Stimulated activated CD4-positive, alpha-beta T cell treated with anti-CD3 and anti-CD28 coated beads, Interleukin-4, amount 100 ng/mL, for 1 hour (primary cell): ENCODE data around the gene TGFBR3.
"Not testable (repeated sequence)": the region's sequence is repeated elsewhere in the genome, so short reads cannot be mapped to it uniquely, and the experiment has no call there.

ENCODE experiments used
- DNase-seq: peaks from one replicate; pipeline ENCODE4 v3.0.0-alpha.2; 2020

TGFBR3 gene

DNA sequence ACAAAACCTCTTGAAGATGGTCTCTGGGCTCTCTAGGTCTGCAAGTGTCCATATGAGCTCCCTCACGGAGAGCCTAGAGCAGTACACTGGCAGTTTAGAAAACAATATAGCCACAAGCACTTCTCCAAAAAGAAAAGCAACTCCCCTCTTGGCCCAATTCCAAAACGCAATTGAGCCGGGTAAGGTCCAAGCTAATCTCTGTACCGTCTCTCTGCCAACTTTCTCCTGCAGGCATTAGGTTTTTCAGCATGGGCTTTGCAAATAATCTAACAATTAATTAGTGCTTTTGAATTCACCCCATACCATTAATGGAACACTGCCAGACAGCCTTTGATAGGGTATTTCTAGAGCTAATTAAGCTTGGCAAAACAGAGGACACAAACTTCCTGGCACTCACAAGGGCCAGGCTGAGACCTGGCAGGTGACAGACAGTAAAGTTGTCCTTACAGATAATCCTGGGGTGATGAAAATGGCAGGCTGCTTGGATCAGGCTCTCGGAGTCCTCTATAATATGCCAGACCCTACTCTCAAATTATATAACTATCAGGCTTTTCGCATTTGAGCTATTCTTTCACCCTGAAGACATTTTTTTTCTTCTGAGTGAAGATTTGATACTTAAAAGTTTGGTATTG is 39.8 kb downstream of the TGFBR3 start:
- DNase-seq = no peak

DNA sequence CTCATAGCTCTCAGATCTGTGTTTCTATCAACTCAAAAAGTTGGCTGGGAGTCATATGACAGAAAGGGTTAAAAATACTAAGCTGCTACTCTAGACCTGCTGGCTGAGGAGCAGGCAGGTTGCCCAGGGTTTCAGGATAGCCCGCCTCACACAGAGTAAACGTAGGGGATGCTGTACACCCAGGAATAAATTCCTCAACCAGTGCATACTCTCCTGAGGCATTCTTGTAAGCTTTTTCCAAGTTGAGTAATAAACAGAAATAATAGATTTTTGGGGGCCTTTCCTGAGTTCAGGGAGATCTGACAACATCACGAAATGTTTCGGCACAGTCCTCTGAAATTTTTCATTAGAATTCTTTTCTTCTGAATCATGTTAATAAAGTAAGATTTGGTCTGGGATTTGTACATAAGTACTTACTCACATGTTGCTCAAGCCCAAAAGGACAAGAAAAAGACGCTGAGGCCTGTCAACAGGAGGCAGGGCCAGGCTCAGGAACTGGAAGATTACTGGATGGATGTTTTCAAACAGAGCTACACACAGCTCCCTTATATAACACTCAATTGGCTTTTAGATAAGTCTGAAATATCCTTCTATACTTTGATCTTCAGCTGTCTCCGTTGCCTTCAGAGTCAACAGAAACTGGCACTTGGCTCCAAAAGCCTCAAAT is 41.0 kb downstream of the TGFBR3 start:
- DNase-seq = no peak

DNA sequence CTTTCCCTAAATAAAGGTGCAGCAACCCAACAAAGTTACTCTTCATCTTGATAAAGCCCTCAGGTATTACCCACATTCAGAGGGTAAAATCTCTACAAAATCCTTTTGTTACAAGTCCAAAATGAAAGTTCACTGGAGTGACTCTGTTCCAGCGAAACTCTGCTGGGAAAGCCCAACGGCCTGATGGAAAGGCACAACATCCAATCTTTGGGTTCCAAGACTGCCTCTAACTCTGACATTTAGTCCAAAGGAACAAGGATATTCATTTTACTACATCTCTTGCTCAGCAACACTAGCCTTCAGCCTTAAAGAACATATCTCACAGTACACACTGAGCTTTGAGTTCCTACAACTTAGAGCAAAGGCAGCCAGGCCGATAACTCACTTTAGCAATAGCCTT is 42.1 kb downstream of the TGFBR3 start:
- no peak for DNase-seq

DNA sequence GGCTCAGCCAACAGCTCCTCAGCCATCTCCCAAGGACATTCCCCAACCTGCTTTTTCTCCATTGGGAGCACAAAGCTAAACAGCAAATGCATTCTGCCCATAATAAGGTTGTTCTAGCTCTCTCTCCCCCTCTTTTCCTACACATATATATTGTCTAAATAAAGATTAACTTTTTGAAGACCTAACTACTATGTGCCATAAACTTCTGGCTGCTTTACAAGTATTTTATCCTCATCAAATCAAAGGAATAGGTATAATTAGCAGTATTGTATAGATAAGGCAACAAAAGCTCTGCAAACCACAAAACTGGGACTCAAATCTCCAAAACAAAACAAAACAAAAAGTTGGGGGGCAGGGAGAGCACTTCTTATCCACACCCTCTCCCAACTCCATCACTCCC is 43.4 kb downstream of the TGFBR3 start:
- DNase-seq = no peak

DNA sequence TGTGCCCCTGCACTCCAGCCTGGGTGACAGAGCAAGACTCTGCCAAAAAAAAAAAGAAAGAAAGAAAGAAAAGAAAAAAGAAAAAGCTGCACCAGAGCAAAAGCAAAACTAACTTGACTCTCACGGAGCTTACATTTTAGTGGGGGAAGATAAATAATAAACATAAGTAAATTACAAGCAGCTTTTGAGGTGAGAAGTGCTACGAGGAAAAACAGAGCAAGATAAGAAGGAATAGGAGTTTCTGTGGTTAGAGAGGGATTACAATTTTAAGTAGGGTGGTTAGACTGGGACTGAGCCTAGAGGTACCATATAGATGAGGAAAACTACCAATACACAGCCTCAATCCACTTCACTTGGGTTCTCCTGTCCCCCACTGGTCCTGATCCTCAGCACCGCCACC is 43.9 kb downstream of the TGFBR3 start:
- no peak for DNase-seq

DNA sequence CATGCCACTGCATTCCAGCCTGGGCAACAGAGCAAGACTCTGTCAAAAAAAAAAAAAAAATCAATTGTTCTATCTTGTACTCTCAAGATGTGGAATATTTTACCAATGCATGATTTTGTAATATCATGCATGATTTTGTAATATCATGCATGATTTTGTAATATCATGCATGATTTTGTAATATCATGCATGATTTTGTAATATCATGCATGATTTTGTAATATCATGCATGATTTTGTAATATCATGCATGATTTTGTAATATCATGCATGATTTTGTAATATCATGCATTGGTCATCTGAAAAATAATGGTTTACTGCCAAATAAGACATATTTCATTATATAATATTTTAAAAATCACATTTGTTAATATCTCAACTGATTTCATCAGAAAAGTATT is 45.7 kb downstream of the TGFBR3 start:
- not testable (repeated sequence) for DNase-seq

DNA sequence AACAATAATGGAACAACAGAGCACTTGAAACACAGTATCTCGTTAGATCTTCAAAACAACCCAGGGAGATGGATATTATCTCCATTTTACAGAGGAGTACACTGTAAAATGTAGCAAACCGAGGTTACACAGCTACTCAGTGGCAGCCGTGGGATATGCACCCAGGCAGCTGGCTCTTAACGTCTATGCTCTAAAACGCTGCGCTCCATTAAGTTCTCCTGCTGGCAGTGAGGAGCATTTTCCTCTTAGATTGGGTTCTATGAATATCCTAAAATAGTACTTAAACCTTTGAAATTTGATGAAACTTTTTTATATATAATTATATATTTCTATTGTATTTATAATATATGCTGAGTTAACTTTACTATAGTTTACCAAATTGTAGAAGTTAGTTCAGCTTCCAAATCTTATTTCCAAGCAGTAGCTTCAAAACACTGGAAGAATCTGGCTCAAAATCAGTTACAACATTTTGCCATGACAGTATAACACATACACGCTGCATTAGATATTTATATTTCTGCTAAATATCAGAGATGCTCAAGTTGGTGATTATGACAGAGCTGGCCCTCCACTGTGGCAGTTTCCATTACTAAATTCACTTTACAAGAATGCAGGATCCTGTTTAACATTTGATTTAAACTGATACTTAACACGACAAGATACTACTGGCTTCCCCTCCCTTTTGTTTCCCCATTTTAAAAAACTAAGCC is 49.5 kb downstream of the TGFBR3 start:
- no peak for DNase-seq

DNA sequence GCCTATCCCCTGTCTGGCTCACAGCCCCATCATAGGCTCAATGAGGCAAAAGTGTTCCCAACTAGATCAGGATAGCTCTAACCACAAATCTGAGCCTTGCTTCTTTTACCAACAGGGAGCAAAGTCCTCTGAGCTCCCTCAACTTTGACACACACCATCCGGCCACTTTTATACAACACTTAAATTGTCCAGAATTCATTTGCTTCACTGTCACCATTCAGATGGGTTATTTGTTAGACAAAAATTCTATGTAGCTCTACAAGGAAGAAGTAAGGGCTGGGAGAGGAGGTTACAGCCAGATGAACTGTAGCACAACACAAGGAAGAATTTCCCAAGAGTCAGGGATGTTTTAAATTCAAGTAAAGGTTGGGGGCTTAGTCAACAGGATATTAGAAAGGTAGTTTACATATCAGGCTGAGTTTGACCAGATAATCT is 50.8 kb downstream of the TGFBR3 start:
- DNase-seq = no peak

DNA sequence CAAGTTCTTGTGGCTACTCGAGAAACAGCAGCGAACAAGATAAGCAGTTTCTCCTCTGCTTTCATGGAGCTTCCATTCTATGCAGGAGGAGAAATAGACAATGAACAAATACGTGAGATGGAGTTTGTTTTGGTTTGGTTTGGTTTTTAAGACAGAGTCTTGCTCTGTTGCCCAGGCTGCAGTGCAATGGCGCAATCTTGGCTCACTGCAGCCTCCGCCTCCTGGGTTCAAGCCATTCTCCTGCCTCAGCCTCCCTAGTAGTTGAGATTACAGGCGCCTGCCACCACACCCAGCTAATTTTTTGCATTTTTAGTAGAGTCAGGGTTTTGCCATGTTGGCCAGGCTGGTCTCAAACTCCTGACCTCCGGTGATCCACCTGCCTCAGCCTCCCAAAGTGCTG is 51.4 kb downstream of the TGFBR3 start:
- not testable (repeated sequence) for DNase-seq

DNA sequence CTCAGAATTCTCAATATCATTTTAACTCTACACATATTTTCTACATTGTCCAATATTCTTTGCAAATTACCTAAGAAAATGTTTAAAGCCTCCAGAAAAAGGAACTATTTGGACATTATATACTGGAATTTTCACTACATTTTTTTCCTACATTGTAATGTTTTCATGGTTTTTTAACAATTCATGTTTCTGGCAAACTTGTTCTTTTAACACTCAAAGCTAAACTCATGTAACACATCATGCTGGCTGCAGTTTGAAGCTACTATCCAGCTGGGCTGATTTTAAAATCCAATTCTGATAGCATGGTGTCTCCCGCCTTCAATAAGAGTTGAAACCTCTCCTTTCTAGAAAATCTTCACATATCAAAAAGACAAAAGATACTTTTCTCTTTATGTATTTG is 52.0 kb downstream of the TGFBR3 start:
- no peak for DNase-seq

DNA sequence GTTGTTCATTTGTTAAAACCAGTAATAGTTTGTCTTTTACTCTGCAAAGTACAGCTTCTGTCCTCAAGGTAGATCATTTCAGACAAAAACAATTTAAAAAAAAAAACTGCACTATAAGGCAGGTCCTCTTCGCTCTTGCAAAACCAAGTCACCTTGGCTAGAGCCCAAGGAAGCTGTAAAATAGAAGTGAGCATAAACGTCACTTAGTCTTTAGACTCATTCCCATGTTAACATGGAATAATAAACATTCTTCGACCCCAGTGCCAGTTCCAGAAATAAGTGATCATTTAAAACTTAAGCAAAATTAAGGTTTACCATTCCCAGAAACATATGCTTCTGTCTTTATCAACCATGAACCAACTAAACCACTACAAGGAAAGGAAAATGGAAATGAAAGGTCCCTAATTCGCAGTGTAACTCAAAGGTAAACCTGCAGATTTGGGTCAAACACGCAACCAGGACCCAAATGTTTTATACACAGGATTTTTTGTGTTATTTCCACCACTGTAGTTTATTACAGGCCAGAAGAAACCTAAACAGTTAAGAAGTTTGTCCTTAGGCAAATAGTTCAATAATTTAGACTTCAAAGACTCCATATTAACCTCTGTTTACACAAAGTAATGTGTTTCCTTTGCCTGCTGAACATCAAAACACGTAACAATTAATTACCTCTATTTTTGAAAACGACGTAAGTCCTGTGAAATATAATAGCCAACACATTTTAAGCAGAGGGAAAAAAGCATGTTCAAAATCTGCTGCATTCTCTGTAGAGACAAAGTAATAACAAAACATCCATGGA is 54.6 kb downstream of the TGFBR3 start:
- no peak for DNase-seq

DNA sequence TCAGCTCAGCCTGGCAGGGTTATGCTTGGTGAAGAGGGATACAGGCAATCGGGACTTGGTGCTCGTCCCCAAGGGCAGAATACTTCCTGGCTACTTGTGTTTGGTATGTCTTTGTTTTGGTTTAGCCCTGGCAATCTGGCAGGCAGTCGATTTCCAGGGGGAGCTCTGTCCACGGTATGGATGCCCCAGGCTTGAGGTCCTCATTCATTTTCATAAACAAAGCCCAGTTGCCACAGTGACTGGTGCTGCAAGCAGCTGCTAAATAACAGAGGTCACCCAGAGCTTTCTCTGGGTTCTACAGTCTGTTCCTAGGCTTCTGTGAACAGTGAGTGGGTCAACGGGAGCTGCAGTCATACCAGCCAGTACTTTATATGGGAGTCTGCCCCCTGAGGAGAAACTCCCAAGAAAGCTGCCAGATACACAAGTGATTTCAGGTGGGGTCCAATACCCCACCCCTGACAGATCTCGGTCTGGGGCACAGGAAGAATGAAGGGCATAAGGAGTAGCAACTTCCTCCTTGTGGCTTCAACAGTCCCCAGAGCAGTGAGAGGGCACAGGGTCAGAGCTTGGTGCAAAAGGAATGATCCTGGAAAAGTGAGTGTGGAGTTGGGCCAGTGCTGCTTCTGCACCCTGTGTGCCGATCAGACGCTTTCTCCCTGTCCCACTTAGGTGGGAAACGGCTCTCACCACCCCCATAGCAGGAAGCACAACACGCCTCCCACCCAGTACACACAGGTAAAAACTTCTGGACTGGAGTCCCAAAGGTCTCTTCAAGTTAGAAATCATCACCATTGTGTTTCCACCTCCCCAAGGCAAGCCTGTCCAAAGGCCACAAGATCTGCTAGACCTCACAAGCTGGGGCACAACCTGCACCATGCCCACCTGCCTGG is 55.5 kb downstream of the TGFBR3 start:
- DNase-seq = no peak

DNA sequence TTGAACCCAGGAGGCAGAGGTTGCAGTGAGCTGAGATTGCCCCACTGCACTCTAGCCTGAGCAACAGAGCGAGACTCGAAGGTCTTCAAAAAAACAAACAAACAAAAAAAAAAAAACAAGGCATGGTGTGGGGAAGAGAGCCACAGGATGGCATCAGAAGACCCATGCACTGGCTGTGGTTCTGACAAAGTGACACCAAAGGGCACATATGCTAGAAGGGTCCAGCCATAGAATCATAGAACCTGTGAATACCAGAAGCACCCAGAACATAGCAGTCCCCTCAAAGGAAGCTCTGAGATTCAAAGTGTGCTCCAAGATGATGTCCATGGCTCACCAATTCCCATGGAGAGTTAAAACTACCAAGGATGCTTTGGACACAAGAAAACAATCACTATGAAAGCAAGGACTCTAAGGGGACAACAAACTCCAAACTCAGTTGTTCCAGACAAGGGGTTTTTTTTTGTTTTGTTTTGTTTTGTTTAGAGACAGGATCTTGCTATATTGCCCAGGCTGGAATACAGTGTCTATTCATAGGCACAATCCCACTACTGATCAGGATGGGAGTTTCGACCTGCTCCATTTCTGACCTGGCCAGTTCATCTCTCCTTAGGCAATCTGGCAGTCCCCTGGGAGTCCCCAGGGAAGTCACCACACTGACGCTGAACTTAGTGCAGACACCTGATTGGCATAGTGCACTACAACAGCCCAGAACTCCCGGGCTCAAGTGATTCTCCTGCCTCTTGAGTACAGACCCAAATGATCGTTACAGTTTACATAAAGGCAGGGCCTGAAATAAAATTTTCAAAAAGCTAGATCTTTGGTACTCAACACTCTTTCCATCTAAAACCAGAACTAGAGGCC is 56.4 kb downstream of the TGFBR3 start:
- no peak for DNase-seq

DNA sequence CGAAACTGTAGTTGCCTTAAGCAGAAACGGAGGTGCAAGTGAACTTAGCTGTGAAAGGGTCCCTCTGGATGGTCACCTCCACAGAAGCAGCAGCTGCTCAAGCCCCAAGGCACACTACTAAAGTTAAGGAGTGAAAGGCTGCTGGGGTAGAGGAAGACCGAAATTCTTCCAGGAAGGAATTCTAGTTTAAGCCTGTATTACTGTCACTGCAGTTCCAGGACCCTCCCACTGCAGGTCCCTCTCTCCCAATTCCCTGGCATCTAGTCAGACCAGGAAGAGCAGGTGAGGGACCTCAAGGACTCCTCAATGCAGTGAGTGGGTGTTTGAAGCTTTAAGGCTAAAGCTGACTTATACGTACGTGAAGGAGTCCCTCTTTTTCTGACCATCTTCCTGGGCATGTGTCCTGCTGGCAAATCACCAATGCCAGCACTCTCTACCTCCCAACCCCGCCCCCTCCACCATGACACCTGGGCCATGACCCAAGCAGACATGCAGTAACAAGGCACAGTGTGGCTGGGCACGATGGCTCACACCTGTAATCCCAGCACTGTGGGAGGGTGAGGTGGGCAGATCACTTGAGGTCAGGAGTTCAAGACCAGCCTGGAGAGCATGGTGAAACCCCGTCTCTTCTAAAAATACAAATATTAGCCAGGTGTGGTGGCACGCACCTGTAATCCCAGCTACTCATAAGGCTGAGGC is 57.2 kb downstream of the TGFBR3 start:
- no peak for DNase-seq

DNA sequence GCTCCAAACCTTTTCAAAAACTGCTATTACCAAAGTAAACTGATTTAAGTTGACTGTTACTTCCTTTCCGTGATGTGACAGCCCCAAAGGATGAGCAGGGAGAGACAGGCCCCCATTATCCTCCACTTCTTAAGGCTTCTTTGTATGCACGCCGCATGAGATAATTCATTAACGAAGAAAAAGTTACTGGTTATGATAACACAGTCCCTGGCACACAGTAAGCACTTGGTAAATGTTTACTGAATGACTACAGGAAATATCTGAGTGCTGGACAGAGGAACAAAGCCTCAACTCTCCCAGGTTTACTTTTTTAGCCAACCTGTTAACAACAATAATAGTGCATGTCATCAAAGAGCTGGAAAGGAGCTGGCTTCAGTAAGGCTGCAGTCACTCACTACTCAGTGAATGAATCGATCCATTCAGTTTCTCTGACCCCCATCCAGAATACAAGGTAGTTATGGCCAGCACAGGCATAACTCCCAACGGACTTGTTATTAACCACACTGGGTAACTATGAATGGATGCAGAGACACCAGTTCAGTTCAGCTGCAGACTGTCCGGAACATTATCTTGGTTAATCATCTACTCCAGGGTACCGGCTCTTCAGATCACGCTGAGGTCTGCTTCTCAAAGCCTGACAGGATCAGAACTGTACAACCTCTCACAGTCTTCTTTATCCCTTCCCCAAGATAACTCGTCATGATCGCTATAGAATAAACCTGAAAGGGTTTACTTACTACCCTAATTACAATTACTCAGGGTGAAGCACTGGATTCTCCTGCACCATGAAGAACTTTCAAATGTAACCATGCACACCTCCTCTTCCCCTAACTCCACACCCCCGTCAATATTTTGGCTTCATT is 58.3 kb downstream of the TGFBR3 start:
- DNase-seq = no peak

DNA sequence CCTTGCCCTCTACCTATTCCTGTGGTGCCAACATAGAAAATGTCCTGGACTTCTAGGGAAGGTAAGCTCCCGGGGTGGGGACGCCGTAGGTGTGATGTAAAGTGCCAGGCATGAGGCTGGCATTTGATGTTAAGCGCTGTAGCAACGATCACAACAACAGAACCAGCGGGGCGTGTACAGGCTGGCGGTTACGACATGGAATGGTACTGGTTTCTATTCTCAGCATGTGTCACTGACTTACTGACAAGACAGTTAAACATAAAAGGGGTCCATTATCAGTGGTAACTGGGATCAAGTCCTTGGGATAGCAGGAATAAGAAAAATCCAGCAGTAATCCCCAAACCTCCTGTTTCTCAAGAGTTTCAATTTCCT is 58.9 kb downstream of the TGFBR3 start:
- DNase-seq = no peak

DNA sequence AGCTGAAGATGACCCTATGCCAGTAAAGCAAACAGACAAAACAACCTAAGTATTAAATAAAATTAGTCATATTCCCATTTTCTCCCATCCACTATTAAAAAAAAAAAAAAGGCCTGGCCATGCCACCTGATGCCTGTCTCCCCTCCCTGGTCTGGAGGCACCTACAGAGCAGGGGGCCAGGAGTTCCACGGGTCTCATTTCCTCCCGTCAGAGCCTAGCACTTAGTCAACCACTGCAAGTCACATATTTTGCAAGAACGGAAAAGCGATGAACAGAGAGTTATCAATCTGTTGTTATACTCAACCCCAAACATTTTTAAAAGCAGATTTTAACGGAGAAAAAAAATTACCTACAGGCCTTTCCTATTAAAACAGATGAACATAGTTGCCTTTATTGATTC is 59.3 kb downstream of the TGFBR3 start:
- no peak for DNase-seq

DNA sequence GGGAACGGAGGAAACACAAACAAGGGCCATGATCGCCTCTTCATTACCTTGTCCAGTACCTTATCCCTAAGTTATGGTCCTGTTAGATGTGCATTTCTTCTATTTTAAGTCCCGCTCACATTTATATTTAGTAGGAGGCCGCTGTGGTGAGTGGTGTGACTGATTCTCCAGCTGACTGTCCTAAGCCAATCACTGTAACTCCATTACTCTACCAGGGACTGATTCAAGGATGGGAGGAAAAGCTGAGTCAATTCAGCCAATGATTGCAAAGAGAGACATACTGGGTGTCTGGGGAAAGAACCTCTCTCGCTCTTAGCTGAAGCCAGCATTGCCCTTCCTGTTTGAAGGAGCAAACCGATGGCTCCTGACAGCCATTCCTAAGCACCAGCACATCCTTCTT is 59.7 kb downstream of the TGFBR3 start:
- DNase-seq = no peak

DNA sequence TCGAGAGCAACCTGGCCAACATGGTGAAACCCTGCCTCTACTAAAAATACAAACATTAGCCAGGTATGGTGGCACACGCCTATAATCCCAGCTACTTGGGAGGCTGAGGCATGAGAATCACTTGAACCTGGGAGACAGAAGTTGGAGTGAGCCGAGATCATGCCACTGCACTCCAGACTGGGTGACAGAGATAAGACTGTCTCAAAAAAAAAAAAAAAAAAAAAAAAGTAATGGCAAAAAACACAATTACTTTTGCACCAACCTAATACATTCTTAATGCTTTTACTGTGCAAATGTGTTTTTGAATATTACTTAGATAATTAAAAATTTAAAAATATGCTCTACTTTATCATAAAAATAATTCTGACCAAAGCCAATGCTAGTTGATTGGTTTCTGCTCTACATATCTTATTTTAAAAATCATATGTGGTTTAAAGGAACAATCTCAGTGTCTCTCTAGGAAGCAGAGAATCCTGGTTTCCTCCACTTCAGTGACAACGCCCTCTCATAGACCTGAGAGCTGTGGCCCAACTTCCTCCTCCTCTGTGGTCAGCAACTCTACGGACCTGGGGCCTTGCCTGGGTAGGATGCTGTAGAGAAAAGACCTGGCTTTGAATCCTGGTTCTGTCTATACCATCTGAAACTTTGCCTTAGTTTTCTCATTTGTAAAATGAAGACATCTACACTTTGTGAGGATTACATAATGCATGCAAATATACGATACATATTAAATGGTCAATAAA is 64.7 kb downstream of the TGFBR3 start:
- DNase-seq = no peak
